Activated T-cell treated with anti-CD3 and anti-CD28 coated beads for 24 hours (primary cell): ENCODE data around the gene SGMS1.
"Not testable (repeated sequence)": the region's sequence is repeated elsewhere in the genome, so short reads cannot be mapped to it uniquely, and the experiment has no call there.

Experiments
- DNase-seq: peaks from one replicate; pipeline ENCODE4 v3.0.0-alpha.2; 2020; ENCODE audit warnings: low read depth

Gene SGMS1

DNA sequence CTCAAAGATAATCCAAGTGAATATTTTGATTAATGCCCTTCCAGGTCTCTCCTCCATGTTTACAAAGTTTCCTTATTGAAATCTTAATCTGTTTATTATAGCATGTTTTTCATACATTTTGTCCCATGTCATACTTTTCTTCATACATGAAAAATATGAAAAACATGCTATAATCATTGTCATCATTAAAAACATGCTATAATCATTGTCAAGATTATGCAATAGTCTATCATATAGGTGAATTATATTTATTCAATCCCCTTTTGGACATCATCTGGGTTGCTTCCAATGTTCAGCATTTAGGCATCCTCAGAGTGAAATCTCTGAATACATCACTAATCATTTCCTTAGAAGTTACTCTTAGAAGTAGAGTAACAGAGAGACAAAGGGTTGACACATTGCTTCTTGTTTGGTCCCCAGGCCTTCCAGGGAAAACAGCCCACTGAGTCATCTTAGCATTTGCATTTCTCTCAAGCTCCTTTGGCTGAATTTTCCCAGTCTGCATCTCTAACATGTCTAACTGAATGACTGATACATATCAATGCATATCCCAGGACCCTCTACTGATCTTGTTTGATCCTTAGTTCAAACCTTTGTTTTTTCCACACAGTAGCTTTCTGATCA is 87.0 kb downstream of the SGMS1 start:
- no peak for DNase-seq

DNA sequence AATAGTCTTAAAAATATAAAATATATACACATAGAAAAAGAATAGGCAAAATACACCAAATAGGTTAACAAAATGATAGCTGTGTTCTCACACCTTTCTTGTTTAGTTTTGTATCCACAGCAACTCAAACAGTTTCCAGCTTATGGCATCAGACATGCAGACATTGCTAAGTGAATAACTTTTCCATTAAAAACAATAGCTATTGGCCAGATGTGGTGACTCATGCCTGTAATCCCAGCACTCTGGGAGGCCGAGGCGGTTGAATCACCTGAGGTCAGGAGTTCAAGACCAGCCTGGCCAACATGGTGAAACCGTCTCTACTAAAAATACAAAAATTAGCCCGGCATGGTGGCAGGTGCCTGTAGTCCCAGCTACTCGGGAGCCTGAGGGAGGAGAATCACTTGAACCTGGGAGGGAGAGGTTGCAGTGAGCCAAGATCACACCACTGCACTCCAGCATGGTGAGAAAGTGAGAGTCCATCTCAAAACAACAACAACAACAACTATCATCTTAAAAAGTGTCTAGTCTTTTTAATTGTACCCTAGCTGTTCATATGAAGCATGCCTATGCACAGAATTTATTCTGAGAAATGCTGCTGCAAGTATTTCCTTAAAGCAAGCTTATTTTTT is 88.9 kb downstream of the SGMS1 start:
- not testable (repeated sequence) for DNase-seq

DNA sequence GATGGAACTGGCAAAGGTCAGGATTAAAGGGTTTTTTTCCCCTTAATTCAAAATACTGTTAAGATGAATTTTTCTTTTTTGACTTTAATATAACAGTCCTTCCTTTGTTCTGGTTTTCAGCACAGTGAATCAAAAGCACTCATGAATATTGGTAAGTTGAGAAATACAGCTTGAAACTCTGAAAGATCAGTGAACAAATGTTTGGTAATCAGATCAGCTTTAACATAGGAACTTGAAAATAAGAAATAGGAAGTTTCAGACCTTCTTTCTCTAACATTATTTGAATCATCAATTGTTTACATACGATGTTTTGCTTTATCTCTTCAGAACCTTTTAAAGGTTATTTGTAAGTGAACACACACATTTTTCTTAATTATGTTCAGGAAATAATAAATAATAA is 90.5 kb downstream of the SGMS1 start:
- DNase-seq: no peak

DNA sequence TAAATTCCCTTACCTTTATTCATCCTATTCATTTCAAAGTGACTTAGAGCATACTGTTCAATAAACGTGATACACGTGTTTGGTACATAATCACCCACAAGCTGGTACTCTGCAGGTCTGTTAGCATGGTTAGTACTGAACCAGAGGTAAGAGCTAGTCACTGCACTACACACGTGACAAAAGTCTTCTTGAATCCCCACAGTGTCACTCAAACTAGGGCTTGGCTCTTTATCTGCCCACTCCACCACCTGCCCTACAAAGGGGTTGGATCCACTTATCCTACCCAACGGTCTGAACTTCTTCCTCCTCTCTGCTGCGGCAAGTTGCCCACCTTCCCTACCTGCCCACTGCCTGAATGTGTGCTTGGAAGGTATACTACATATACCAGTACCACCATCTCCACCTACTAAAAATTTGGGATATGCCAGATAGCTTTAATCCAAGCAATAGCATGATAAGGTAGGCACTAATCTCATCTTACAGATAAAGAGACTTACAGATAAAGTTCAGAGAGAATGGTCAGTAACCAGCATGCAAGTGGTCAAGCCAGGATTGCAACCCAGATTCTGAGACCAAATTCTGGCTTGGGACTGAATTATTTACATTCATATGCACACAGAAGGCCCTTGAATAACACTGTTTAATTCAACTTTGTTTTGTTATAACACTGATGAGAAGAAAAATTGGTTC is 92.2 kb downstream of the SGMS1 start:
- no peak for DNase-seq

DNA sequence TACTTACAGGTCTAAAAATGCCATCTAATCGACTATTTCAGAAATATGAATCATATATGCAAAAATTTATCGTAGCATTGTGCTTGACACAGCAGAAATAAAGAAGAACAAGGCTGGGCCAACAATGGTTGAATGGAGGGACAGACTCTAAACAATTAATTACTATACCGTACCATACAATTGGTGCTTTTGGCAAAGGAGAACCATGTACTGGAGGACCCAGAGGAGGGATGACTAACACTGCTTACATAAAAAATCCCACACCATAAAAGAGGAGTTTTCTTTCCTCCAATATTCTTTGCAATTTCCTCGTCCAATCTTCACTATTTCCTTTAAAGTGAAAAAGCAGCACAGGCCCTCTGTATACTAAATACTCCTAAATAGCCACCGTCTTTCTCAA is 94.1 kb downstream of the SGMS1 start:
- DNase-seq: no peak

DNA sequence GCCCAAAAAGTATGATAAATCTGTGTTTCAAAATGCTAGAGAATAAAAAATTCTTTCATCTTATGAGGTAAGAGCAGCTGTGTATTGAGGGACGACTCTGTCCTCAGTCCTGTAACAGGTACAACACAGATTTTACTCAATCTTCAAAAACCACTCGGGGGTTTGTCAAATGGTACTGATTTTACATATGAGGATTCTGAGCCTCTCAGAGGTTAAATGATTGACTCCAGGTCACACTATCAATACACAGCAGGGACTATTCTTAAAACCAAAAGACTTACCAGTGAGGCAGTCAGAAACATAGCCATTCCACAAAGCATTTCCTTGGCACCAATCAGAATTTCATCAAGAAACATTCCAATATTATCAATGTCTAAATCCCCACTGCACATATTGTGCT is 95.5 kb downstream of the SGMS1 start:
- DNase-seq: no peak

DNA sequence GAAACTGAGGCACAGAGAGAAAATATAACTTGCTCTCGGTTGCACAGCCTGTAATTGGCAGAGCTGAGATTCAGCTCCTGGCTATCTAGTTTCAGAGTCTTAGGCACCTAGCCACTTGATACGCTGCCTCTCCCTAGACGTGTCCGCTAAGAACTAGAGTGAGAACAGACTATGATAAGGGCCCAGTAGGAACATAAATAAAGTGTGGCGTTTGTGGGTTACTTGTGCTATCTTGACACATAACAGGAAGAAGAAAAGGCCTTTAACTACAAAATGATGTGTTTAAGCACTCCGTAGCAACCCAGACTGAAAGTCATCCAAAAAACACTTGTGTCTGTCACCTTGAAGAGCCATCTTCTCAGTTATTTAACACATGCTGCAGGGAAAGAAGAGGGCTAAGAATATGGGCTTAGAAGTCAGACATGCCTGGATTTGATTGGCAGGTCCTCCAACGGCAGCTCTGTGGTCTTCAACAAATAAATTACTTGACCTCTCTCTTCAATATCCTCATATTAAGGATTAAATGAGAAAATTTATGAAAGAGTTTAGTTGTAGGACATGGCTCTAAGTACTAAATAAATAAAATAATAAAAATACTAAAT is 96.2 kb downstream of the SGMS1 start:
- DNase-seq: no peak

DNA sequence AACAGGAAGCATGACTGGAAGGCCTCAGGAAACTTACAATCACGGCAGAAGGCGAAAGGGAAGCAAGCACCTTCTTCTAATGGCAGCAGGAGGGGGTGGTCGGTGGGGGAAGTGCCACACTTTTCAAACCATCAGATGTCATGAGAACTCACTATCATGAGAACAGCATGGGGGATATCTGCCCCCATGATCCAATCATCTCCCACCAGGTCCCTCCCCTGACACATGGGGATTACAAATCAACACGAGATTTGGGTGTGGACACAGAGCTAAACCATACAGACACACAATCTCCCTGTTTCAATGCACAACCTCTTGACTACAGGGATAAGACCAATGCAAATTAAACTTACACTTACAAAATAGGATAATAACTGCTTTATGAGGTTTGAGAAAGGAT is 97.6 kb downstream of the SGMS1 start:
- no peak for DNase-seq

DNA sequence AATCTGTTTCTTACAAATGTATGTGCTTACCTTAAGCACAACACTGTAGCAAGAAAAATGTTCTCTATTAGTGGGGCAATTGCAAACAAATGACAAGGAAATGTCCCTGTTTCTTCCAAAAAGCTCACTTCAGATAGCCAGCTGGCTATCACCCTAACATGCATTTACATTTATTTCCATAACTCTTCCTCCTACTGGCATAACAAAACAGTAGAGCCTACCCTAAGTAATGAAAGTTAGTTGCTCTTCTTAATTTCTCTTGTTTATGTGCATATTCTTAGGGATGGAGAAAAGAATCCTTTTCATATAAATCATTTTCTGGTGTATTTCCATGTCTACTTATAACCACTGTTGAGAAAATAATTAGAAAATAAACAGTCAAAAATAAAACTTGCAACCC is 100.4 kb downstream of the SGMS1 start:
- no peak for DNase-seq

DNA sequence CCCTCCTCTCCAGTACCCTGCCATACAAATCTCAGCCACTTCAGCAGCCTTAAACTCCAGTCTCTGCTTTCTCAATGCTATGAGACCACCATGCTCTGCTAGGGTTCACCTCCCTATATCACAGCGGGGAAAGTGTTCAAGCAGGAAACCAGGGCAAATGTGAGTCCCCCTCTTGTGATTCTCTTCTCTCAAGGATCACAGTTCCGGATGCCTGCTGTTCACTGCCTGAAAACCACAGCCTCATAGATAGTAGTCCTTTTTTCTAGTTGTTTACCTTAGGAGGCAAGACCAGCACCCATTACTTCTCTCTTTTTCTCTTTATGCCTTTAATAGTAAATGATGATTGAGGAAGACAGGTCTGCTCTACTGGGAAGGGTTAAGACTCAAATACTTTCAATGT is 100.8 kb downstream of the SGMS1 start:
- DNase-seq: no peak

DNA sequence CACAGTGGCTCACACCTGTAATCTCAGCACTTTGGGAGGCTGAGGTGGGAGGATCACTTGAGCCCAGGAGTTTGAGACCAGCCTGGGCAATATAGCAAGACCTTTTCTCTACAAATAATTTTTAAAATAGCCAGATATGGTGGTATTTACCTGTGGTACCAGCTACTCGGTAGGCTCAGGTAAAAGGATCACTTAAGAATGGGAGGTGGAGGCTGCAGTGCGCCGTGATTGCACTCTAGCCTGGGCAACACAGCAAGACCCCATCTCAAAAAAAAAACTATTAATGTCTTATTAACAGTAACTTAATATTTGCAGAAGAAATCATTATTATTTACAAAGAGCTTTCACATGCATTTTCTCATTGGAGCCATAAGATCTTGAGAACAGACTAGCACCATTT is 103.6 kb downstream of the SGMS1 start:
- DNase-seq: no peak

DNA sequence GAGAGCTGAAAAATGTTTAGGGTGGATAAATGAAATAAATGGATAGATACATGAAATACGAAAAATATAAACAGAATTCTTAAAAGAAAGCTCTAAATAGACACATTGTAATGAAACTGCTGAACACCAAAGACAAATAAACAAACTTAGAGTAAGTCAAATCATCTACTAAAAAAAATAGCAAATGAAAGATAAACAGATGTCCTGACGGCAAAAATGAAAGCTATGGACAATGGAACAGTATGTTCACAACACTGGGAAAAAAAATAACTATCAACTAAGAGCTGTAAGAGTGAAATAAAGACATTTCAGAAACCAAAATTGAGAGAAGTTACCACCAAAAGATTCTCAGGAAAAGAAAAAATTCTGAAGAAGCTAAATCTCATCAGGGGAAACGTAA is 106.1 kb downstream of the SGMS1 start:
- no peak for DNase-seq

DNA sequence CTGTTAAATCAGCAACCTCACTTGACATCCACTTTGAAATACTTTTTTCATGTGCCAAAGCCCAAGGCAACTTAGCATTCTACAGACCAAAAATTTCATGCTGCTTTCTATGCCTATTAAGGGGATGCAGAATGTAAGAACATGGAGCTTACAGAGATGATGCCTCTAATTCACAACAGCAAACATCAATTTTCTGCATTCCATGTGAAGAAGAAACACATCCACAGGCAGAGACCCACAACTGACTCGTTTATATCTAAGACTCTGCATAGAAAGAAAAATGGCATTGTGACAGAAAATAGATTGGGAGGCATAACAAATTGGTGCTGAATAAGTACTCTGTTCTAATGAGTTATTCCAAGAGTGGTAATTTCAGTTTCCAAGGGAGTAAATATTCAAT is 107.6 kb downstream of the SGMS1 start:
- no peak for DNase-seq

DNA sequence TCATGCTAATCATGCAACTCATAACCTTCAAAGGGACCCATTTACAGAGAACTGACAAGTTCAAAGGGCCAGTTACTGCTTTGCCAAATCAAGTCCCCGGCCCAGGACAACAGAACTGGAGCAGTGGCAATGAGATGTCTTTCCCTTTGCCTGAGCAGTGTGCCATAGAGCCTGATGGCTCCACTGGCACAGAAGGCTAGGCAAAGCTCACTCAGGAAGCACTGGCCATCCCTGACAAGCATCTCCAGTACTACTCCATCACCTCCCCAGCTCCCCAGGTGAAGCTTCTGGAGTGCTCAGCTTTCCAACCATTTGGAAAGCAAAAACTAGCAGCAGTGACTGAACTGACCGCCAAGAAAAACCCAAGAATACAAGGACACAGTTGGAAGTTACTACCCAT is 108.3 kb downstream of the SGMS1 start:
- DNase-seq: no peak

DNA sequence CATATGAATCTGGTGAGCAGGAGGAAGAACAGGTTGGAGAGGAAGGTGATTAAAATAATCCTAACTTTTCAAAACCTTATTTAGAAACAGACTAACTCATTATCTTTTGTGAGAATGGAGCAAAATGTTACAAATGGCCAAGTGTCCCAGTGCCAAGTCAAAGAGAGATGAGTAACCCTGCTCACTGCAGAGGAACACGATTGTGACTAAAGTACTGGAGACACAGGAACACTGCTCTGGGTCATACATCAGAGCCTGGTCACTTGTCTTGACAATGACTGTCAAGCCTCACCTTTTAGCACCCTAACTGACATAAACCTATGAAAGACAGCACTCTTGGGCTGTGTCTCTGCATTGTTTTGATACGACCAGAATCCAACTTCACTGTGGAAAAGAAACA is 108.8 kb downstream of the SGMS1 start:
- DNase-seq: no peak

DNA sequence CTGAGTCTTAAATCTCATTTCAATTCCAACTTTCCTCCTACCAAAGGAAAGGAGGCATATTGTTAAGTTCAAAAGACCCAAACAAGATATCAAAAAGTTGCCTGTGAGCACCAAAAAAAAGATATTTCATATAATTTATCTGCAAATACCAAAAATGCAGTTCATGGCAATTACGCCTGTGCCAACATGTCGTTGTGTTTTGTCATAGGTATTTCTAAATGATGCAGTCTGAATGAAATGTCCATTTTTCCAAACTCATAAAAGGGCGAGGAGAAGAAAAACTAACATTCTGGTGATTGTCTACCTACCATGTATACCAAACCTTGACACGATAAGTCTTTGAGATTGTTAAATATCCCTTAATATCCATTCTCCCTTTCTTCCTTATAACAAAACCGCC is 109.8 kb downstream of the SGMS1 start:
- DNase-seq: no peak

DNA sequence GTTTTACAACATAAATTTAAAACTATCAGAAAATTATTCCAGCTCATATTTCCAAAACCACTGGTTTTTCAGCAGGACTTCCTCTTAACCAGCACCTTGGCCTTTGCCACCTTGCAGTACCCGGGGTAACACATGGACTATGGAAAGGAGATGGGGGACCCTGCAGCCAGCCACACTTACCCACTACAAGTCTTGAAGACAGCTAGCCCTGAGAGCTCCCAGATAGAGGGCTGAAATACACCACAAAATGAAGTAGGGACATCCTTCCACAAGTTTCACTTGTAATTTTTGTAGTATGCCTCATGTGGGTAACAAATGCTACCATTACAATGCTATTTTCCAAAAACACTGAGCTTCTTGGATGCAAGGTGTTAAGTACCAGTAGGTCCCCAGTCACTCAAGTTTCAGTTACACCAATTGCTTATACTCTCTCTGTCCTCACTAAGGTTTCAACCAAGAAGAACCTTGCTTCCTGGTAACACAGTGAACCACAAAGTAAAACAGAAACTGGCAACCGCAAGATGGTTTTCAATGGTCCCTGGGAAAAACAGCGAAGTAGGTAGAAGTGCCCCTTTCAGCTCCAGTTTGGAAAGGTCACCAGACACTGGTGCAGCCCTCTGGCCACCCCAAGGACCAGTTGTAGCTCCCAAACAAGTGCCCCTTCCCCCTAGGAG is 110.9 kb downstream of the SGMS1 start:
- DNase-seq: no peak

DNA sequence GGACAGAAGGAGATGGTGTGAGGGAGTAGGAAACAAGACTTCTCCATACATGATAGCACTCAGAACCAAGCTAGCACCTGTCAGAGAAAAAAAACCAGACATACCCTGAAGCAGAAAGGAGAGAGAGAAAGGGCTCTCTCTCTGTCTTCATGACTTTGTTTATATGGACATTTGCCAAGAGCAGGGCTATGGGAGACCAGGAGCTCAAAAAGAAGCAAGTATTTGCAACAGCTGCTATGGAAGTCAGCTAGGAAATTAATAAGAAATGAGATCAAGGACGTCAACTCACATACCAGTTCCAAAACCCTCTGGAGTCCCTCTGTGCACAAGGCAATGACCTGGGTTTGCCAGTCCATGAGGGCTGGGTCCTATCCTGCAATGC is 111.6 kb downstream of the SGMS1 start:
- no peak for DNase-seq

DNA sequence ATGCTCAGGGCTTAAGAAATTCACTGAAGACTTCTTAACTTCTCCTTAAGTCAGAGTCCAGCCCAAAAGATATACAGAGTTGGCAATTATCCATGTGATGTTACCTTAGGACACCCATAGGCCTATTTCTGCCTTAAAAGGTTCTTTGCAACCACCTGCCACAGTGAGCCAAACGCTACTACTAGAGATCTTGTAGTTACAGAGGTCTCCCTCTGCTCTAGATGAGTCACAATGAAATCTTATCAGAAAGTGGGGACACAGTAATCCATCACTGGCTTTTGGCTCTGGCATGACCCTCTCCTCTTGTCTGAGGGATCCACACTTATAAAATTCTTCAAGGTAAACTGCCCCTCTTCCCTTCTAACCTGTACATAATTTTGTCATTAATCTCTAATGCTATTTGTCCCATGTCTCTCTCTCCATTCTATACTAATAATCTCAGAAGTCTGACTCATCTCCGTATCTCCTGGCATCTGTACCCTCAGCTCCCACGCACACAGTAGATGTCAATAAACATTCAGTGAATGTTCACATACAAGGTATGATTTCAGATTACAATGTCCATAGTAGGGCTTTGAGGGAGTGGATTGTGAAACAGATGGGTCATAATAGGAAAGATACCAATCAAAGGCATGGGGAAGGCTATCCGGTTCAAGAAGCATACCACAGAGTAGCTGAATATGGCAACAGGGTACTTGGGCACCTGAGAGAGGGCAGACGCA is 112.1 kb downstream of the SGMS1 start:
- no peak for DNase-seq

DNA sequence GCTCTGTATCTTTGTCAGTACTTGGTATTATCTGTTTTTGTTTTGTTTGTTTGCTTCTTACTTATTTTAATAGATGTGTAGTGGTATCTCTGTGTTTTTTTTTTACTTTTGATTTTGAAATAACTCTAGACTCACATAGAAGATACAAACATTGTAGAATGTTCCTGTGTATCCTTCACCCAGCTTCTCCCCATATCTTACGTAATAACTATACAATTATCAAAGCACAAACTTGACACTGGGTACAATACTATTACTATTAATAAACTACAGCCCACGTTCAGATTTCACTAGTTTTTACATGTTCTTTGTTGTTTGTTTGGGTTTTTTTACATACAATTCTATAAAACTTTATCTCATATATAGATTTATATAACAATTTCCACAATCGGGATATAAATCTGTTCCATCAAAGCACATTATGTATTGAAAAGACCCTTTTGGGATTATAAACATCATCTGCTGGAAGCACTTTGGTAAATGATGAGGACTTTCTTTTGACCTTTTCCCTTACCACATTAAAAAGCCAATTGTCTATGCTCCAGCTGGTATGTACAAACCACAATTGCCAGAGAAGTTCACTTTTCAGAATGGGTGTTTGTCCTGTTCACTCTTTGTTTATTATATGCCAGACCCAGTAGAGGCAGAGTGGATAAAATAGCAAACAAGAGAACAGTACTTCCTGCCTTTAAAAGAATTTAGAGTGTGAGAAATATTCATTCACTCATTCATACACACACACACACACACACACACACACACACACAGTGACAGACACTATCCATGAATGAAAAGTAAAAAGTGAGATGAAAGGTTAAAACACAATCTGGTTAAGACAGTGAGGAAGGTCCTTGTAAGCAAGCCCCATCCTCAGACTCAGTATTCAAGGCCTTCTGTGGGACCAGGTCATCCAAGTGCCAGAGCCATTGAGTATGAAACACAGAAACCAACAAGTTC is 113.0 kb downstream of the SGMS1 start:
- DNase-seq: no peak
